Adipocyte (in vitro differentiated cells): ENCODE measurements around the gene MMP20.
"Not testable (repeated sequence)": the region's sequence is repeated elsewhere in the genome, so short reads cannot be mapped to it uniquely, and the experiment has no call there.

Experiments
- DNase-seq: peaks from one replicate; pipeline ENCODE4 v3.0.0-alpha.2; 2015; ENCODE audit warnings: low read depth
- H3K27me3 ChIP-seq: replicated peaks from 2 replicates; pipeline ENCODE4 v1.7.0; 2013; ENCODE audit warnings: mild to moderate bottlenecking, low read length, moderate library complexity; ENCODE audit not compliant: control insufficient read depth, insufficient read depth
- H3K36me3 ChIP-seq: 2 replicates; pipeline ENCODE4 v1.7.0; 2013; ENCODE audit warnings: low read length, mild to moderate bottlenecking, moderate library complexity; ENCODE audit not compliant: control insufficient read depth, insufficient read depth, severe bottlenecking
- H3K4me1 ChIP-seq: 2 replicates; pipeline ENCODE4 v1.7.0; 2013; ENCODE audit warnings: mild to moderate bottlenecking, low read length, moderate library complexity; ENCODE audit not compliant: control insufficient read depth, insufficient read depth
- H3K4me3 ChIP-seq: 2 replicates; pipeline ENCODE4 v1.7.0; 2013; ENCODE audit warnings: mild to moderate bottlenecking, low read length, moderate library complexity
- H3K9ac ChIP-seq: 2 replicates; pipeline ENCODE4 v1.7.0; 2013; ENCODE audit warnings: mild to moderate bottlenecking, low read length, moderate library complexity
- H3K9me3 ChIP-seq: 2 replicates; pipeline ENCODE4 v1.7.0; 2013; ENCODE audit warnings: mild to moderate bottlenecking, low read length, moderate library complexity; ENCODE audit not compliant: control insufficient read depth

MMP20 gene

GRCh38 chr11:102643941-102644340, 18.8 kb upstream of the MMP20 start:
- Histone ChIP-seq H3K9me3 (no peaks in the 10 kb centered on the region), H3K36me3 (no peaks in the 10 kb centered on the region), H3K27me3 (no peaks in the 10 kb centered on the region), H3K4me1 (no peaks in the 10 kb centered on the region), H3K9ac (no peak overlapping the region), H3K4me3 (no peak overlapping the region)
- DNase-seq, result no peak

GRCh38 chr11:102640946-102641345, 15.8 kb upstream of the MMP20 start:
- DNase-seq, result no peak
- Histone ChIP-seq H3K27me3 (no peaks in the 10 kb centered on the region), H3K36me3 (no peaks in the 10 kb centered on the region), H3K9me3 (no peaks in the 10 kb centered on the region), H3K4me3 (no peak overlapping the region), H3K4me1 (no peaks in the 10 kb centered on the region), H3K9ac (no peak overlapping the region)

GRCh38 chr11:102639656-102640055, 14.5 kb upstream of the MMP20 start:
- H3K9ac ChIP-seq, result no peak overlapping the region
- H3K36me3 ChIP-seq, result no peaks in the 10 kb centered on the region
- no peak overlapping the region for H3K4me3 ChIP-seq
- H3K9me3 ChIP-seq, result no peaks in the 10 kb centered on the region
- no peaks in the 10 kb centered on the region for H3K4me1 ChIP-seq
- no peak for DNase-seq
- H3K27me3 ChIP-seq, result no peaks in the 10 kb centered on the region

- no peaks in the 10 kb centered on the region for H3K27me3 ChIP-seq
These were observed 12.6 kb upstream of the MMP20 start for GRCh38 chr11:102637731-102638130.

GRCh38 chr11:102633385-102634026, 8.4 kb upstream of the MMP20 start:
- H3K4me3 ChIP-seq, result no peak overlapping the region
- no peak for DNase-seq
- H3K27me3 ChIP-seq, result no peaks in the 10 kb centered on the region
- no peaks in the 10 kb centered on the region for H3K9me3 ChIP-seq
- H3K36me3 ChIP-seq, result no peaks in the 10 kb centered on the region
- no peak overlapping the region for H3K9ac ChIP-seq
- no peaks in the 10 kb centered on the region for H3K4me1 ChIP-seq

More at GRCh38 chr11:102637731-102638130, 12.6 kb upstream of the MMP20 start:
- Histone ChIP-seq H3K9me3 (no peaks in the 10 kb centered on the region), H3K36me3 (no peaks in the 10 kb centered on the region), H3K4me1 (no peaks in the 10 kb centered on the region), H3K4me3 (no peak overlapping the region), H3K9ac (no peak overlapping the region)
- no peak for DNase-seq

- H3K4me1 ChIP-seq, result no peaks in the 10 kb centered on the region
These were observed 6.9 kb upstream of the MMP20 start for GRCh38 chr11:102632026-102632425.

GRCh38 chr11:102630598-102631448, 5.7 kb upstream of the MMP20 start:
- H3K4me3 ChIP-seq, result no peak overlapping the region
- H3K9ac ChIP-seq, result no peak overlapping the region
- peaks cover under 1% of the 10 kb centered on the region for H3K27me3 ChIP-seq
- no peak for DNase-seq
- no peaks in the 10 kb centered on the region for H3K9me3 ChIP-seq
- H3K36me3 ChIP-seq, result no peaks in the 10 kb centered on the region
- H3K4me1 ChIP-seq, result no peaks in the 10 kb centered on the region

More at GRCh38 chr11:102632026-102632425, 6.9 kb upstream of the MMP20 start:
- Histone ChIP-seq H3K9ac (no peak overlapping the region), H3K27me3 (no peaks in the 10 kb centered on the region), H3K4me3 (no peak overlapping the region), H3K36me3 (no peaks in the 10 kb centered on the region), H3K9me3 (no peaks in the 10 kb centered on the region)
- DNase-seq, result no peak

- H3K9ac ChIP-seq, H3K9me3 ChIP-seq, DNase-seq, H3K4me1 ChIP-seq, H3K4me3 ChIP-seq, H3K27me3 ChIP-seq, H3K36me3 ChIP-seq: not testable (repeated sequence)
These were observed 4.8 kb upstream of the MMP20 start for GRCh38 chr11:102629908-102630307.

GRCh38 chr11:102626676-102627075, 1.5 kb upstream of the MMP20 start:
- H3K9ac ChIP-seq, result no peak overlapping the region
- peaks cover 3% of the 10 kb centered on the region for H3K27me3 ChIP-seq
- no peak for DNase-seq
- H3K4me1 ChIP-seq, result no peaks in the 10 kb centered on the region
- H3K4me3 ChIP-seq, result no peak overlapping the region
- no peaks in the 10 kb centered on the region for H3K36me3 ChIP-seq
- no peaks in the 10 kb centered on the region for H3K9me3 ChIP-seq

GRCh38 chr11:102623998-102624397, 1.1 kb downstream of the MMP20 start:
- H3K9me3 ChIP-seq, result no peaks in the 10 kb centered on the region
- no peak overlapping the region for H3K4me3 ChIP-seq
- H3K27me3 ChIP-seq, result peaks cover 3% of the 10 kb centered on the region
- no peaks in the 10 kb centered on the region for H3K4me1 ChIP-seq
- no peak overlapping the region for H3K9ac ChIP-seq
- no peak for DNase-seq
- H3K36me3 ChIP-seq, result no peaks in the 10 kb centered on the region

- Histone ChIP-seq H3K9ac (no peak overlapping the region), H3K36me3 (no peaks in the 10 kb centered on the region), H3K4me1 (no peaks in the 10 kb centered on the region), H3K27me3 (peaks cover 3% of the 10 kb centered on the region), H3K4me3 (no peak overlapping the region), H3K9me3 (no peaks in the 10 kb centered on the region)
- no peak for DNase-seq
These were observed 2.0 kb downstream of the MMP20 start for GRCh38 chr11:102623128-102623527.
